GM12892 (cell line): ENCODE data around the gene KCTD16.

Experiments
- POLR2A ChIP-seq: IDR thresholded peaks from 2 replicates; pipeline ENCODE4 v1.6.1; 2011; ENCODE audit warnings: low read depth, low read length, control low read depth
- POLR2AphosphoS5 ChIP-seq: IDR thresholded peaks from 2 replicates; pipeline ENCODE4 v1.6.1; 2011; ENCODE audit warnings: low read depth, low read length, control low read depth

DNA sequence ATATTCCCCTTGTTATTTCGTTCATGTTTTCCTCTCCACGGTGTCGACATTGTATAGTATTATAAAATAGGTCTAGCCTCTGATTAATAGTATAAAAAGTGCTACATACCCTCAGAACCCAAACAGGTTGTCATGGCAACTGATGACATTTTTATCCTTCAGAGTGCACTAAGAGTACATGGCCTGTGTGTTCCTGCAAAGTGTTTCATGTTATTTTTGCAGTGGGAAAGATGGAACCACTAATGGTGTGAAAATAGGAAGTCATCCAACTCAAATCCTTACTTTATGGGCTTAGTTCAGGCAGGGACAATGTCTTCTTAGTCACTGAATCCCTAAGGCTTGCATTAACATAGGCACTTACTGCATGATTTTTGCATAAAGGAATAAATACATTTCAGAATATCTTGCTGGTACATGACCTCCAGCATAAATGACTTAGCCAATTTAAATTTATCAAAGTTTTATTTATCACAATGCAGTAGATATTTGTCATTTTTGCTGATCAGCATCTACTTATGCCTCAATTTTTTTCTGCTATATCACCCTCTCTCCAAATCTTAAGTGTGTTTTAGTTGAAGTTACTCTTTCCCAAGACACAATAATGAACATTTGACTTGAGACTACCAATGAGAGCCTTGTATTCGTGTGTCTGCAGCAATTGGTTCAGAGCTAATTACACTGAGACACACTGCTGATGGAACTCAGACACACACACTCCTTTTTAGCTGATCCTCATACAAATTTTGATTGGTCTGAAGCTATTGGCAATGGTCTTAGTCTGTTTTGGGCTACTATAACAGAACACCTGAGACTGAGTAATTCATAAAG lies 243.7 kb downstream of the KCTD16 start:
- TF ChIP-seq POLR2A (no peak), POLR2AphosphoS5 (no peak)
